ENCODE results near the gene IFNGR2. TPM values are rescaled to one million over a fixed set of nuclear protein-coding genes. Genes with fewer than 3 reads are reported as not detected.
A peak's percentile ranks its signal among the peaks of the same experiment; 100 is the strongest.
"Not testable (repeated sequence)": the region's sequence is repeated elsewhere in the genome, so short reads cannot be mapped to it uniquely, and the experiment has no call there.

Gene IFNGR2
- total RNA-seq, 8 experiments from 2014 or later = 21.4 to 58.1 (median 31.9) TPM

GRCh38 chr21:33381381-33381780 is 21.8 kb upstream of the IFNGR2 start:
- WGBS, 10 experiments = 73 to 100% (median 100%) methylated on average over 1 to 4 of the region's 6 CpGs; no CpG with 5 or more reads in 4 of the 10 experiments
- in situ Hi-C loops (cut with MboI; ENCODE audit: low pct_unique_long_range_greater_than_20kb in 2 of 9, low sequenced_read_pairs in 9 of 9, unreplicated experiment in 9 of 9); H3K27ac ChIP-seq; ATAC-seq (replicated peaks in 6 of 8); H3K4me1 ChIP-seq (replicated peaks in 1 of 2); H3K4me3 ChIP-seq: not testable (repeated sequence)

GRCh38 chr21:33383056-33383888 is 19.9 kb upstream of the IFNGR2 start:
- Histone ChIP-seq H3K4me1 (replicated peaks in 1 of 2) (no peaks in the 10 kb centered on the region), H3K4me3 (no peak overlapping the region), H3K27ac (no peak overlapping the region)
- in situ Hi-C loops (cut with MboI; ENCODE audit: low pct_unique_long_range_greater_than_20kb in 2 of 9, low sequenced_read_pairs in 9 of 9, unreplicated experiment in 9 of 9) = no loop called here
- peak; percentile 42 to 90 (median 74) for ATAC-seq (replicated peaks in 6 of 8)
- 14 to 100% (median 75%) methylated on average over 2 to 11 of the region's 20 CpGs for WGBS, 10 experiments

GRCh38 chr21:33384841-33385331 is 18.3 kb upstream of the IFNGR2 start:
- WGBS, 10 experiments = 89 to 98% (median 93%) methylated on average over 3 to 13 of the region's 17 CpGs; no CpG with 5 or more reads in 1 of the 10 experiments
- no peak for ATAC-seq (replicated peaks in 6 of 8)
- in situ Hi-C loops (cut with MboI; ENCODE audit: low pct_unique_long_range_greater_than_20kb in 2 of 9, low sequenced_read_pairs in 9 of 9, unreplicated experiment in 9 of 9) = no loop called here
- Histone ChIP-seq H3K4me1 (replicated peaks in 1 of 2) (no peaks in the 10 kb centered on the region), H3K4me3 (no peak overlapping the region), H3K27ac (no peak overlapping the region)

- in situ Hi-C loops (cut with MboI; ENCODE audit: low pct_unique_long_range_greater_than_20kb in 2 of 9, low sequenced_read_pairs in 9 of 9, unreplicated experiment in 9 of 9) = no loop called here
- Histone ChIP-seq H3K27ac (no peak overlapping the region), H3K4me3 (no peak overlapping the region), H3K4me1 (replicated peaks in 1 of 2) (no peaks in the 10 kb centered on the region)
- 20 to 100% (median 80%) methylated on average over 1 to 6 of the region's 6 CpGs; no CpG with 5 or more reads in 1 of the 10 experiments for WGBS, 10 experiments
- ATAC-seq (replicated peaks in 6 of 8) = peak in 1 of 8 experiments; percentile 13
Measured at GRCh38 chr21:33386222-33386784, 16.9 kb upstream of the IFNGR2 start.

- no peak overlapping the region for H3K4me3 ChIP-seq
- WGBS, 10 experiments = 59 to 100% (median 82%) methylated on average over 1 to 5 of the region's 6 CpGs; no CpG with 5 or more reads in 4 of the 10 experiments
- in situ Hi-C loops (cut with MboI; ENCODE audit: low pct_unique_long_range_greater_than_20kb in 2 of 9, low sequenced_read_pairs in 9 of 9, unreplicated experiment in 9 of 9) = no loop called here
- no peak overlapping the region for H3K27ac ChIP-seq
- H3K4me1 ChIP-seq (replicated peaks in 1 of 2) = no peaks in the 10 kb centered on the region
- ATAC-seq (replicated peaks in 6 of 8) = no peak
Measured at GRCh38 chr21:33387294-33387693, 15.9 kb upstream of the IFNGR2 start.

- H3K4me1 ChIP-seq (replicated peaks in 1 of 2) = no peaks in the 10 kb centered on the region
- ATAC-seq (replicated peaks in 6 of 8) = no peak
- no peak overlapping the region for H3K27ac ChIP-seq
- no peak overlapping the region for H3K4me3 ChIP-seq
- 24 to 95% (median 89%) methylated on average over 2 to 4 of the region's 4 CpGs; no CpG with 5 or more reads in 1 of the 10 experiments for WGBS, 10 experiments
- in situ Hi-C loops (cut with MboI; ENCODE audit: low pct_unique_long_range_greater_than_20kb in 2 of 9, low sequenced_read_pairs in 9 of 9, unreplicated experiment in 9 of 9) = no loop called here
Measured at GRCh38 chr21:33388188-33388587, 15.0 kb upstream of the IFNGR2 start.

GRCh38 chr21:33390479-33390878 is 12.7 kb upstream of the IFNGR2 start:
- peaks cover under 1% of the 10 kb centered on the region in 2 donors for H3K4me1 ChIP-seq (replicated peaks in 1 of 2)
- ATAC-seq (replicated peaks in 6 of 8) = no peak
- in situ Hi-C loops (cut with MboI; ENCODE audit: low pct_unique_long_range_greater_than_20kb in 2 of 9, low sequenced_read_pairs in 9 of 9, unreplicated experiment in 9 of 9) = no loop called here
- no peak overlapping the region for H3K27ac ChIP-seq
- no peak overlapping the region for H3K4me3 ChIP-seq
- WGBS, 10 experiments = 73 to 100% (median 98%) methylated on average over 1 to 4 of the region's 5 CpGs; no CpG with 5 or more reads in 3 of the 10 experiments

GRCh38 chr21:33391656-33392055 is 11.6 kb upstream of the IFNGR2 start:
- no peak for ATAC-seq (replicated peaks in 6 of 8)
- Histone ChIP-seq H3K4me3 (no peak overlapping the region), H3K27ac (no peak overlapping the region), H3K4me1 (replicated peaks in 1 of 2) (peaks cover 9 to 12% of the 10 kb centered on the region in 2 donors)
- WGBS, 10 experiments = 47 to 100% (median 77%) methylated on average over 1 to 6 of the region's 6 CpGs; no CpG with 5 or more reads in 2 of the 10 experiments
- in situ Hi-C loops (cut with MboI; ENCODE audit: low pct_unique_long_range_greater_than_20kb in 2 of 9, low sequenced_read_pairs in 9 of 9, unreplicated experiment in 9 of 9) = no loop called here

GRCh38 chr21:33392284-33392985 is 10.8 kb upstream of the IFNGR2 start:
- Histone ChIP-seq H3K4me3 (no peak overlapping the region), H3K4me1 (replicated peaks in 1 of 2) (peaks cover 9 to 17% of the 10 kb centered on the region in 2 donors), H3K27ac (no peak overlapping the region)
- in situ Hi-C loops (cut with MboI; ENCODE audit: low pct_unique_long_range_greater_than_20kb in 2 of 9, low sequenced_read_pairs in 9 of 9, unreplicated experiment in 9 of 9) = no loop called here
- ATAC-seq (replicated peaks in 6 of 8) = peak in 3 of 8 experiments; percentile 53 to 87 (median 77)
- 36 to 100% (median 64%) methylated on average over 1 to 5 of the region's 11 CpGs; no CpG with 5 or more reads in 4 of the 10 experiments for WGBS, 10 experiments

GRCh38 chr21:33393348-33393747 is 9.9 kb upstream of the IFNGR2 start:
- Histone ChIP-seq H3K4me1 (replicated peaks in 1 of 2) (peaks cover 9 to 17% of the 10 kb centered on the region in 2 donors), H3K4me3 (no peak overlapping the region), H3K27ac (no peak overlapping the region)
- WGBS, 10 experiments = 0 to 100% (median 72%) methylated on average over 1 to 5 of the region's 5 CpGs; no CpG with 5 or more reads in 2 of the 10 experiments
- no peak for ATAC-seq (replicated peaks in 6 of 8)
- in situ Hi-C loops (cut with MboI; ENCODE audit: low pct_unique_long_range_greater_than_20kb in 2 of 9, low sequenced_read_pairs in 9 of 9, unreplicated experiment in 9 of 9) = no loop called here

GRCh38 chr21:33394260-33394659 is 9.0 kb upstream of the IFNGR2 start:
- H3K27ac ChIP-seq = no peak overlapping the region
- in situ Hi-C loops (cut with MboI; ENCODE audit: low pct_unique_long_range_greater_than_20kb in 2 of 9, low sequenced_read_pairs in 9 of 9, unreplicated experiment in 9 of 9) = no loop called here
- H3K4me3 ChIP-seq = no peak overlapping the region
- peaks cover 9 to 17% of the 10 kb centered on the region in 2 donors for H3K4me1 ChIP-seq (replicated peaks in 1 of 2)
- ATAC-seq (replicated peaks in 6 of 8) = no peak
- 13 to 100% (median 97%) methylated on average over 1 to 7 of the region's 8 CpGs; no CpG with 5 or more reads in 2 of the 10 experiments for WGBS, 10 experiments

GRCh38 chr21:33395891-33396331 is 7.3 kb upstream of the IFNGR2 start:
- Histone ChIP-seq H3K4me3 (no peak overlapping the region), H3K27ac (peak overlapping the region; percentile 2 to 59), H3K4me1 (replicated peaks in 1 of 2) (peaks cover 9 to 17% of the 10 kb centered on the region in 2 donors)
- in situ Hi-C loops (cut with MboI; ENCODE audit: low pct_unique_long_range_greater_than_20kb in 2 of 9, low sequenced_read_pairs in 9 of 9, unreplicated experiment in 9 of 9) = no loop called here
- 0 to 100% (median 50%) methylated on average over 1 to 5 of the region's 6 CpGs; no CpG with 5 or more reads in 3 of the 10 experiments for WGBS, 10 experiments
- ATAC-seq (replicated peaks in 6 of 8) = peak in 5 of 8 experiments; percentile 81 to 98 (median 92)
